ENCODE data around the gene CHST11.

DNA sequence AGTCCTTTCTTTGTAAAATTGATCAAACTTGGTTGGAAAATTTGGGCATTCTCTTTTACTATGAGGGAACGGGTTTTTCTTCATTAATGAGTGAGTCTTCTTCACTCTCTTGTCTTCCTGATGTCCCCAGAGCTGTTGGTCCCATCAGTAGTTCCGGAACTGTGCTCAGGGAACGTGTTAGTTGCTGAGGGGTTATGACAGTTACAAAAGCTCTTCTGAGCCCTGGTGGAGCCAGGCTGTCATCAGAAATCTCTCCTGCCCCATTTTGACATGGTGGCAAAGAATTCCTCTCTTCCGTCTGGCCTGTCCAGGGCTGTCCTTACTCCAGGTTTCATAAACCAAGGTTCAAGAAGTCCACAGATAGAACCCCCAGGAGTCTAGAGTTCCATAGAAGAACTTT is 292.8 kb downstream of the CHST11 start:
- TF ChIP-seq CTCF (IDR thresholded peaks at IDR 0.05) (no peak), POLR2A (IDR thresholded peaks at IDR 0.05) (no peak)
